ENCODE data around the gene SRGAP1.

The SRGAP1 gene

DNA sequence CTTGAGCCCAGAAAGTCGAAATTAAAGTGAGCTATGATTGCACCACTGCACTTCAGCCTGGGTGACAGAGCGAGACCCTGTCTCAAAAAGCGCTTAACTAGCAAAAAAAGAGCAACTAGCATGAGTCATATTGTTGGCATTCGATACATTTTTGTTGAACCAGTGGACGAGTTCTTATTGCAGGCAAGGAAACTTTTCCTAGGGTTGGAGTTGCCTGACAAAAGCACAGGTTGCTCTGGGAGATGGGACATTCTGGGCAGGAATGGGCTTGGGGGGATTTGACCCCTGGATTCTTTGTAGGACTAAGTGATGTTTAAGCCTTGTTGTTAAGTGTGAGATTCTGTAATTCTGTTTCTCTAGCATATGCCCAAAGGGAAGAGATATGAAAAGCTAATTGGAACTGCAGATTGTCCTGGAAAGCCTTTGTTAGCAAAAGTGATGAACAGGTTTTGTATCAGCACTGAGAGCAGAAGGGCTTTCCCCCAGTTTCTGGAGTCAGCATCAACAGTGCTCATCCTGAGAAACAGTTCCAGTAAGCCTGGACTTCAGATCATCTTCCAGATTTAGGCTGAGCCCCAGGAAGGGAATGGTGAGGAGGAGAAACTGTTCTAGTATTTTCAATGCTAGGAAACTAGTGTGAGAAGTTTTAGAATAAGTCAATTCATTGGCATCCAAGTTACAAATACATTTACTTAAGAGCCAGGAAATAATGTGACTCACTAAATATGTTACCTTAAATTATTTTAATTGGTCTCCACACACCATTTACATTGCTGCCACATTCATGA lies 123.1 kb downstream of the SRGAP1 start:
- no peak overlapping the region for H3K27ac ChIP-seq (ENCODE audit: low read depth, low read length, poor library complexity, severe bottlenecking)
- H4K20me1 ChIP-seq (ENCODE audit: insufficient read depth, low read length): no peaks in the 10 kb centered on the region
- no peaks in the 10 kb centered on the region for H3K9me2 ChIP-seq (ENCODE audit: low read depth, low read length)
- H3K9ac ChIP-seq (ENCODE audit: low read length): no peak overlapping the region
- no peak overlapping the region for H3K4me3 ChIP-seq (ENCODE audit: low read depth, low read length, poor library complexity, severe bottlenecking)
- H3K4me2 ChIP-seq (ENCODE audit: low read length): no peak overlapping the region
- no peaks in the 10 kb centered on the region for H3K79me2 ChIP-seq (ENCODE audit: insufficient read depth, low read length)
- H3K9me3 ChIP-seq (ENCODE audit: low read length): no peaks in the 10 kb centered on the region
- H3F3A ChIP-seq (ENCODE audit: insufficient read depth, low read length): no peaks in the 10 kb centered on the region
- H3K36me3 ChIP-seq (ENCODE audit: insufficient read depth, low read length): no peaks in the 10 kb centered on the region
- H2AFZ ChIP-seq (ENCODE audit: low read length): no peak overlapping the region
- TF ChIP-seq, protein P1, sequence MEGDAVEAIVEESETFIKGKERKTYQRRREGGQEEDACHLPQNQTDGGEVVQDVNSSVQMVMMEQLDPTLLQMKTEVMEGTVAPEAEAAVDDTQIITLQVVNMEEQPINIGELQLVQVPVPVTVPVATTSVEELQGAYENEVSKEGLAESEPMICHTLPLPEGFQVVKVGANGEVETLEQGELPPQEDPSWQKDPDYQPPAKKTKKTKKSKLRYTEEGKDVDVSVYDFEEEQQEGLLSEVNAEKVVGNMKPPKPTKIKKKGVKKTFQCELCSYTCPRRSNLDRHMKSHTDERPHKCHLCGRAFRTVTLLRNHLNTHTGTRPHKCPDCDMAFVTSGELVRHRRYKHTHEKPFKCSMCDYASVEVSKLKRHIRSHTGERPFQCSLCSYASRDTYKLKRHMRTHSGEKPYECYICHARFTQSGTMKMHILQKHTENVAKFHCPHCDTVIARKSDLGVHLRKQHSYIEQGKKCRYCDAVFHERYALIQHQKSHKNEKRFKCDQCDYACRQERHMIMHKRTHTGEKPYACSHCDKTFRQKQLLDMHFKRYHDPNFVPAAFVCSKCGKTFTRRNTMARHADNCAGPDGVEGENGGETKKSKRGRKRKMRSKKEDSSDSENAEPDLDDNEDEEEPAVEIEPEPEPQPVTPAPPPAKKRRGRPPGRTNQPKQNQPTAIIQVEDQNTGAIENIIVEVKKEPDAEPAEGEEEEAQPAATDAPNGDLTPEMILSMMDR (IDR thresholded peaks at IDR 0.05; ENCODE audit: low read length): no peak
- TF ChIP-seq EZH2 (IDR thresholded peaks at IDR 0.05; ENCODE audit: borderline replicate concordance, low read length): no peak
- H3K4me1 ChIP-seq (ENCODE audit: insufficient read depth, low read length, severe bottlenecking): no peaks in the 10 kb centered on the region
- no peaks in the 10 kb centered on the region for H3K27me3 ChIP-seq (ENCODE audit: insufficient read depth, low read length)

DNA sequence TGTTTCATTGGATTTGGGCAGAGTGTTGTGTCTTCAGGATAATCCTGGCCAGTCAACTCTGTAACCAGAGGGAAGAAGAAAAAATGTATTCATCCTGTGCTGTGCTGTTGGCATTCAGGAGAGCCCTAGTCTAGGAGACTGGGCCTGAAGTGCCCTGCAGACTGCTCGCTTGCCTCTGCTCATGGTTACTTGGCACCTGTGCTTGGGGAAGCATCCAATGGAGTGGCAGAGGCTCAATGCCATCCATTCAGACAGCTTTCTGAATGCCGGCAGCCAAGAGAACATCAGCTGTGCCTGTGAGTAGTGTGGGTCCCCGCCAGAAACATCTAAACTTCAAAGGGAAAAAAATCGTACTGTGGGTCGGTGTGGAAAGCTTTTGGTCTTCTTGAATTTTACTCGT lies 124.2 kb downstream of the SRGAP1 start:
- no peaks in the 10 kb centered on the region for H3K27me3 ChIP-seq (ENCODE audit: insufficient read depth, low read length)
- TF ChIP-seq, protein P1 (IDR thresholded peaks at IDR 0.05; ENCODE audit: low read length): no peak
- H3K27ac ChIP-seq (ENCODE audit: low read depth, low read length, poor library complexity, severe bottlenecking): no peak overlapping the region
- no peaks in the 10 kb centered on the region for H4K20me1 ChIP-seq (ENCODE audit: insufficient read depth, low read length)
- no peaks in the 10 kb centered on the region for H3F3A ChIP-seq (ENCODE audit: insufficient read depth, low read length)
- no peaks in the 10 kb centered on the region for H3K79me2 ChIP-seq (ENCODE audit: insufficient read depth, low read length)
- no peaks in the 10 kb centered on the region for H3K36me3 ChIP-seq (ENCODE audit: insufficient read depth, low read length)
- no peaks in the 10 kb centered on the region for H3K4me1 ChIP-seq (ENCODE audit: insufficient read depth, low read length, severe bottlenecking)
- no peaks in the 10 kb centered on the region for H3K9me3 ChIP-seq (ENCODE audit: low read length)
- H3K9ac ChIP-seq (ENCODE audit: low read length): no peak overlapping the region
- no peaks in the 10 kb centered on the region for H3K9me2 ChIP-seq (ENCODE audit: low read depth, low read length)
- H3K4me3 ChIP-seq (ENCODE audit: low read depth, low read length, poor library complexity, severe bottlenecking): no peak overlapping the region
- no peak overlapping the region for H3K4me2 ChIP-seq (ENCODE audit: low read length)
- H2AFZ ChIP-seq (ENCODE audit: low read length): no peak overlapping the region

DNA sequence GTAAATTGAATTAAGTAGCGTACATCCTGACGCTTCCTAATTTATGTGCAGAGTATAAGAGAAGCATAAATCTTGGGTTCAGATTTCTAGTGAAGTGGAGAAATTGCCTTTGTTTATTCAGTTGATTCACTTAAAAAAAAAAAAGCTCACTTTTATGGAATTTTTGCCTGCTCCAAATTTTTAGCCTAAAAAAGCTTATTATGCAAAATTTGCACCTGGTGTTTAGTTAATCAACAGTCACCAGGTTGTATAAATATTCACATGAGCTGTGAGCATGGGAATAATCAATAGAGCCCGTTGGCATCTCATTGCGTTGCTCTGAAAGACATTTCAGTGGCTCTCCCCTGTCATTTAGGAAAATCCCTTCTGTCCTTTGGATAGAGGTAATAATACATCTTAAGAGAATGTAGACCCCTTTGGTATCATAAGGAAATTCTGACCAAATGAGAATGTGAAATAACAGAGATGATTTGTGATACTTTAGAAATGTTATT lies 132.4 kb downstream of the SRGAP1 start:
- Histone ChIP-seq H3K9me3 (ENCODE audit: low read length) (no peaks in the 10 kb centered on the region), H3K79me2 (ENCODE audit: insufficient read depth, low read length) (no peaks in the 10 kb centered on the region), H3K36me3 (ENCODE audit: insufficient read depth, low read length) (no peaks in the 10 kb centered on the region), H3K9ac (ENCODE audit: low read length) (no peak overlapping the region), H3K9me2 (ENCODE audit: low read depth, low read length) (no peaks in the 10 kb centered on the region), H3K27me3 (ENCODE audit: insufficient read depth, low read length) (no peaks in the 10 kb centered on the region), H3K4me2 (ENCODE audit: low read length) (no peak overlapping the region), H3K4me3 (ENCODE audit: low read depth, low read length, poor library complexity, severe bottlenecking) (no peak overlapping the region), H2AFZ (ENCODE audit: low read length) (no peak overlapping the region), H4K20me1 (ENCODE audit: insufficient read depth, low read length) (no peaks in the 10 kb centered on the region), H3K27ac (ENCODE audit: low read depth, low read length, poor library complexity, severe bottlenecking) (no peak overlapping the region), H3F3A (ENCODE audit: insufficient read depth, low read length) (no peaks in the 10 kb centered on the region), H3K4me1 (ENCODE audit: insufficient read depth, low read length, severe bottlenecking) (no peaks in the 10 kb centered on the region)
- TF ChIP-seq, protein P1 (IDR thresholded peaks at IDR 0.05; ENCODE audit: low read length): no peak
- TF ChIP-seq EZH2 (IDR thresholded peaks at IDR 0.05; ENCODE audit: borderline replicate concordance, low read length): no peak

Measured in OCI-LY1 (cell line).